PC-3 (cell line): ENCODE data around the gene HERPUD1.

ENCODE experiments used
- EZH2 ChIP-seq: fragments of 300-600 bp; sonication (generic); IDR thresholded peaks from one replicate; pipeline ENCODE4 v1.6.1; 2017; ENCODE audit warnings: antibody characterized with exemption, mild to moderate bottlenecking, low read length; ENCODE audit not compliant: unreplicated experiment
- EZH2phosphoT487 ChIP-seq: fragments of 300-600 bp; sonication (generic); IDR thresholded peaks from 2 replicates; pipeline ENCODE4 v1.6.1; 2018; ENCODE audit warnings: mild to moderate bottlenecking, antibody characterized with exemption, low read length, borderline replicate concordance
- TF ChIP-seq, protein P1 (sequence below): fragments of 300-600 bp; sonication (generic); conservative IDR thresholded peaks from 2 replicates; pipeline ENCODE4 v1.5.1; 2017; ENCODE audit warnings: antibody characterized with exemption, low read depth, mild to moderate bottlenecking, low read length

DNA sequence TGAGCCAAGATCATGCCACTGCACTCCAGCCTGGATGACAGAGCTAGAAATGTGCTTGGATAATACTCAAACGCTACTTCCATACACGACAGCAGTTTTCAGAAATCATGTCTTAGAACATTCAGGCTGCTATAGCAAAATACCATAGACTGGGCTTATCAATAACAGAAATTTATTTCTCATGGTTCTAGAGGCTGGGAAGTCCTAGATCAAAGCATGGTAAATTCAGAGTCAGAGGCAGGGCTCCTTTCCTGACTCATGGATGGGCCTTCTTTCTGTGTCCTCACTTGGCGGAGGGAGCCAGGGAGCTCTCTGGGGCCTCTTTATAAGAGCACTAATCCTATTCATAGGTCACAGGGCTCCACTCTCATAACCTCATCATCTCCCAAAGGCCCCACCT, 24.5 kb upstream of the HERPUD1 start:
- TF ChIP-seq, protein P1, sequence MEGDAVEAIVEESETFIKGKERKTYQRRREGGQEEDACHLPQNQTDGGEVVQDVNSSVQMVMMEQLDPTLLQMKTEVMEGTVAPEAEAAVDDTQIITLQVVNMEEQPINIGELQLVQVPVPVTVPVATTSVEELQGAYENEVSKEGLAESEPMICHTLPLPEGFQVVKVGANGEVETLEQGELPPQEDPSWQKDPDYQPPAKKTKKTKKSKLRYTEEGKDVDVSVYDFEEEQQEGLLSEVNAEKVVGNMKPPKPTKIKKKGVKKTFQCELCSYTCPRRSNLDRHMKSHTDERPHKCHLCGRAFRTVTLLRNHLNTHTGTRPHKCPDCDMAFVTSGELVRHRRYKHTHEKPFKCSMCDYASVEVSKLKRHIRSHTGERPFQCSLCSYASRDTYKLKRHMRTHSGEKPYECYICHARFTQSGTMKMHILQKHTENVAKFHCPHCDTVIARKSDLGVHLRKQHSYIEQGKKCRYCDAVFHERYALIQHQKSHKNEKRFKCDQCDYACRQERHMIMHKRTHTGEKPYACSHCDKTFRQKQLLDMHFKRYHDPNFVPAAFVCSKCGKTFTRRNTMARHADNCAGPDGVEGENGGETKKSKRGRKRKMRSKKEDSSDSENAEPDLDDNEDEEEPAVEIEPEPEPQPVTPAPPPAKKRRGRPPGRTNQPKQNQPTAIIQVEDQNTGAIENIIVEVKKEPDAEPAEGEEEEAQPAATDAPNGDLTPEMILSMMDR: no peak
- TF ChIP-seq EZH2 (no peak), EZH2phosphoT487 (no peak)
